Skin epidermis (tissue), 12 donors: ENCODE data around the gene SETX.

Experiments
- H3K27ac ChIP-seq, 21 experiments: fragments of 200-600 bp; sonication (generic) in 11 of 21; one replicate each; pipeline ENCODE4 v1.5.0; 2020; ENCODE audit warnings: mild to moderate bottlenecking in 3 of 21, inconsistent platforms in 2 of 21, moderate library complexity in 2 of 21
- H3K4me3 ChIP-seq, 7 experiments: fragments of 200-600 bp; sonication (generic) in 2 of 7; one replicate each; pipeline ENCODE4 v1.5.0; 2020; ENCODE audit warnings: inconsistent platforms in 2 of 7, mild to moderate bottlenecking in 2 of 7, moderate library complexity in 1 of 7

The SETX gene

GRCh38 chr9:132357764-132358163 lies 3.0 kb upstream of the SETX start:
- no peak overlapping the region for H3K27ac ChIP-seq
- H3K4me3 ChIP-seq: no peak overlapping the region

GRCh38 chr9:132356324-132356924 lies 1.6 kb upstream of the SETX start:
- H3K27ac ChIP-seq: no peak overlapping the region
- H3K4me3 ChIP-seq: no peak overlapping the region

DNA sequence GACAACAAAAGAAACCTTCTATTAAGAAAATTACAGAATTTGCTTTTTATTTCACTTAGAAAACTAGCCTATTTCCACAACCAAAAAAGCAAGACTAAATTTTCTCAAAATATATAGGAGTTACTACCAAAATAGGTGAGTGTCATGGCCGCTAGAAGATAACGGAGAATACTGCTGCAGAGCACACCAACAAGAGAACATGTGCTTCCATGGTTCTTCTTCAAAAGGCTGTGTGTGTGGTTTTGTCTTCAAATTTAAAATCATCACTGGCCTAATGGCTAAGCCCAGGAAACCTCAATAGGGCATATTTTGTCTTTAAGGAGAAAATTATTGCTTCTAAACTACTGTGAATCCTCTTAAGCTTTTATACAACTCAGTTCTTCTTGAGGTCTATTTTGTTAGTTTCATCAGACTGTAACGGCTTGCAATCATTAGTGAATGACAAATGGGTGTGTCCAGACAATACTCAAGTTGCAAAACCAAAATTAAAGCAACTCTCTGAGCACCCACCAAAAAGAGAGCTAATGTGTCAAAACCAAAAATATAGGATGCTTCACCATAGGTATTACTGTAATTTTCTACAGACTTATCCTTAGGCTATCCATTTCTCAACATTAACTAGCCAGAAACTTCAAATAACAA lies 3.3 kb downstream of the SETX start:
- Histone ChIP-seq H3K27ac (peak overlapping the region in 9 of 21 experiments; percentile 6 to 98 (median 26)), H3K4me3 (peak overlapping the region in 1 of 7 experiments; percentile 23)

DNA sequence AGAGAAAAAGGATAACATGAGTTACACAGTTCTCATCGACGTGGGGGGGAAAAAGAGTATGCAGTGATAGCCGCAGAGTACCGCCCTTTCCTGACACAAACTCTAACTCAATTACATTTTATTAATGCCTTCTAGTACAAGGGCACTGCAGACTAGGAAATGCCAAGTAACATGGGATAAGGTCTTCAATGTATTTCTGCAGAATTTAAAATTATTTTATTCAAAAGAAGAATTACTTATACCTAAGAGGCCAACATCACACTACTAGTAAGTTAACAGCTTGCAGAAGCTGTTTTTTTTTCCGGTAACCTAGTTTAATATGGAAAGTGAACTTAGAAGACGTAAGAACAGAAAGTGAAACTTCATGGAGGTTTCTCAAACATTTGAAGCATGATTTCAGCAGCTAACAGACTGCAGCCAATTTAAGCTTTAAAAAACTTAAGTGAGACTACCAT lies 3.9 kb downstream of the SETX start:
- Histone ChIP-seq H3K27ac (peak overlapping the region in 10 of 21 experiments; percentile 11 to 98 (median 26)), H3K4me3 (peak overlapping the region in 3 of 7 experiments; percentile 7 to 23 (median 11))

- Histone ChIP-seq H3K27ac (no peak overlapping the region), H3K4me3 (no peak overlapping the region)
These were observed 6.1 kb downstream of the SETX start for GRCh38 chr9:132348676-132349075.

DNA sequence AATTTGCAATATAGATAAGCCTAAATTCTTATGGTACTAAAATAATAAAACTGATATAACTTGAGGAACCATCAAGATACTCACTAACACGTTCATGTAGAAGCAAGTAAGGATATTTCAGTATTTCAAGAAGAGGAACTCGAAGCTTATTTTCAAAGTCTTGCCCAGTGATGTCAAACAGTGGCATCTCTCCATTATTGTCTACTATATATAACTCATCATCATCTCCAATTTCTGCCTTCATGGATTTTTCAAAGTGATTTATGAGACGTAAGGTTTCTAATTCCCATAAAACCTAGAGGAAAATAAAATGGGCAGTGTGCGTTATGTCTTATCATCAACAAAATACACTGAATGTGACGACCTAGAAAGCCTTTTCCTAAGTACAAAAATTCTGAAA lies 8.6 kb downstream of the SETX start:
- Histone ChIP-seq H3K27ac (no peak overlapping the region), H3K4me3 (no peak overlapping the region)

DNA sequence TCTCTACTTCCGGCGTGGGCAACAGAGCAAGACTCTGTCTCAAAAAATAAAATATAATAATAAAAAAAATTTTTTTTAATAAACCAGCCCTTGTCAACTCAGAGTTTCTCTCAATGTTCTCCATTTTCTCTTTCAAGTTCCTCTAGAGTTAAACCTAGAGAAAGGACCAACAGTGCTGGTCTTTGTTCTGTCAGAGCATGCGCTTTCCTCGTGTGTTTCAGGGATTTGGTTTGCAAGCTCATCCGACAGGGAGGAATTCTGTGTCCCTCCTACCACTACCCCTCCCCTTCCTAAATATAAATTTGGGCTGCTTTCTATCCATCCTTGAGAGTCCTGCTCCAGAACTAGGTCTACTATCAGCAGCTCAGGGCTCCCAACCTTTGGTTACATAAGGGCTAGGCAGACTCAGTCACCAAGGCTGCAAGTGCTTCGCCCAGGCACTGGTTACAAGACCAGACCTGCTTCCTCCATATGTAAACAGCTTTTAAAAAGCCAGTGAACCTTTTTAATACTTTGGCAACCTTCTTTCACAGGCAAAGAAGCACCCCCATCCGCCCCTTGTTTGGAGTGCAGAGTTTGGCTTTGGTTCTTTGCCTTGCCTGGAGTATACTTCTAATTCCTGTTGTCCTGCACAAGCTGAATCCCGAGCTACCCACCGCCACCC lies 13.5 kb downstream of the SETX start:
- Histone ChIP-seq H3K4me3 (no peak overlapping the region), H3K27ac (peak overlapping the region in 2 of 21 experiments; percentile 19 to 35)

GRCh38 chr9:132334364-132334763 lies 20.4 kb downstream of the SETX start:
- H3K4me3 ChIP-seq: no peak overlapping the region
- H3K27ac ChIP-seq: peak overlapping the region in 1 of 21 experiments; percentile 22

- H3K27ac ChIP-seq: no peak overlapping the region
- H3K4me3 ChIP-seq: no peak overlapping the region
These were observed 21.2 kb downstream of the SETX start for GRCh38 chr9:132333556-132333955.

DNA sequence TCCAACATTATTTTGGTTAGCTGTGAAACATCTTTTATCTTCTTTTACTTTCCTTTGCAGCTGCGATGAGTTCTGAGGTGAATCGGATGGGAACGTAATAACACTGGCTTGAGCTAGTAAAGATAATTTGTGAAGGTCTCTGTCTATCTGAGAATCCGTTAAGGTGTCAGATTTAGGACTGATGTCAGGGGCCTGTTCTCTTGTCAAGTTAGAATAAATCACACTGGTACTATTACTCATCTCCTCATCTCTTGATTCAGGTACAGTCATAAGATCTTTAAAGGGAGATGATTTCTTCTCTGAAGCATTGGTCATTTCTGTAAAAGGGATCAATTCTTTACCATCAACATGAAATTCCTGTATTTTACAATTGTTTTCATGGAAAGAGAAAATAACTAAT lies 26.2 kb downstream of the SETX start:
- Histone ChIP-seq H3K4me3 (no peak overlapping the region), H3K27ac (no peak overlapping the region)

GRCh38 chr9:132327537-132327936 lies 27.2 kb downstream of the SETX start:
- H3K27ac ChIP-seq: no peak overlapping the region
- H3K4me3 ChIP-seq: no peak overlapping the region

DNA sequence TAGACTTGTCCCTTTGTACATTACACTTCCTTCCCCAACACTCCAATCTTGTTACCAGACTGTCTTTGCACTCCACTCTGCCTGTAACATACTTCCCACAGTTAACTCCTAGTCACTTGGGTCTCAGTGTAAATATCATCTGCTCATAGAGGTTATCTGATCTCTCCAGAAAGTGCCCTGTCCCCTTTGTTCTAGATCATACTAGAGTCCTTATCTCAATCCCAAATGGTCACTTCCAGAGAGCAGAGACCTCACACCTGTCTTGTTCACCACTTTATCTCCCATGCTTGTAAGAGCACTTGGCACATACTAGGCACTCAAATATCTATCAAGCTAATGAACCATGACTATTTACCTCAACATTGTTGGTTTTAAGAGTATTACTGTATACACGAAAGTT lies 30.4 kb downstream of the SETX start:
- H3K4me3 ChIP-seq: no peak overlapping the region
- H3K27ac ChIP-seq: no peak overlapping the region

GRCh38 chr9:132319421-132320110 lies 35.2 kb downstream of the SETX start:
- Histone ChIP-seq H3K27ac (no peak overlapping the region), H3K4me3 (no peak overlapping the region)

- H3K27ac ChIP-seq: no peak overlapping the region
These were observed 41.9 kb downstream of the SETX start for GRCh38 chr9:132312873-132313272.

GRCh38 chr9:132312426-132312825 lies 42.4 kb downstream of the SETX start:
- H3K4me3 ChIP-seq: no peak overlapping the region
- no peak overlapping the region for H3K27ac ChIP-seq

More at GRCh38 chr9:132312873-132313272, 41.9 kb downstream of the SETX start:
- no peak overlapping the region for H3K4me3 ChIP-seq

DNA sequence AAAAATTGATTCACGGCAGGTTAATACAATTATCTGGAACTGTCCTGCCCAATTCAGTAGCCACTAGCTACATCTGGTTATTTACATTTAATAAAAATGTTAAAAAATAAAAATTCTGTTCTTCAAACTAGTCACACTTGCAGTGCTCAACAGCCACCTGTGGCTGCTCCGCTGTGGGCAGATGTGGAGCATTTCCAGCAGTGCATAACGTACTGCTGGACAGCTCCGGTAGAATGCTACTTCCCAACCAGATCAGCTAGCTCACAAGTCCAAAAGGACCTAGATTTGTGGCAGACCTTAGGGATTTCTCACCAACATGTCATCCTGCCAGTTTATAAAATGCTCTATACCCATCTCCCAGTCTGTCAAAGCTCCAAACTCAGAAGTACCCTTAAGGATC lies 42.8 kb downstream of the SETX start:
- H3K27ac ChIP-seq: no peak overlapping the region
- no peak overlapping the region for H3K4me3 ChIP-seq

DNA sequence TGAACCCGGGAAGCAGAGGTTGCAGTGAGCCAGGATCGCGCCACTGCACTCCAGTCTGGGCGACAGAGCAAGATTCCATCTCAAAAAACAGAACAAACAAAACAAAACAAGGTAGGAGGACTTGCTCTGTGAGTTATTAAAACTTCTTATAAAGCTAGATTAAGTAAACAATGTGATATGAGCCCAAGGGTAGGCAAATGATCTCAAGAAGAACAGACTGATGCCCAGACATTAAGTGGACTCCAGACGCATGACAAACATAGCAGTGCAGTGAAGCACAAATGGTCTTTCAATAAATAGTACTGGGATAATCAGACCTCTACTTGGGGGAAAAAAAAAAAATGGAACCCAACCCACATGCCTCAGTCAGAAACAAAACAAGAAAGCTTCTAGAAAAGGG lies 45.7 kb downstream of the SETX start:
- H3K27ac ChIP-seq: no peak overlapping the region
- H3K4me3 ChIP-seq: no peak overlapping the region

DNA sequence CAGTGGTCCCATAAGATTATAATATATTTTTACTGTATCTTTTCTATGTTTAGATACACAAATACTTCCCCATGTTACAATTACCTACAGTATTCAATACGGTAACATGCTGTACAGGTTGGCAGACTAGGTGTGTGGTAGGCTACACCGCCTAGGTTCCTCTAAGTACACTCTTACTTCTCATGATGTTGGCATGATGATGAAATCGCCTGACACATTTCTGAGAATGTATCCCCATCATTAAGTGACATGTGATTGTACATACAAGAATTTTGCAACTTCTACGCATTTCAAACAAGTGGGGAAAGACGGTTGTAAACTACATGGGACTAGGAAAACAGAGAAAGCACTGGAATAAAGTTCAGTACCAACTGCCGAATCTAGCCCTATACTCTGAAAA lies 53.3 kb downstream of the SETX start:
- H3K27ac ChIP-seq: no peak overlapping the region

DNA sequence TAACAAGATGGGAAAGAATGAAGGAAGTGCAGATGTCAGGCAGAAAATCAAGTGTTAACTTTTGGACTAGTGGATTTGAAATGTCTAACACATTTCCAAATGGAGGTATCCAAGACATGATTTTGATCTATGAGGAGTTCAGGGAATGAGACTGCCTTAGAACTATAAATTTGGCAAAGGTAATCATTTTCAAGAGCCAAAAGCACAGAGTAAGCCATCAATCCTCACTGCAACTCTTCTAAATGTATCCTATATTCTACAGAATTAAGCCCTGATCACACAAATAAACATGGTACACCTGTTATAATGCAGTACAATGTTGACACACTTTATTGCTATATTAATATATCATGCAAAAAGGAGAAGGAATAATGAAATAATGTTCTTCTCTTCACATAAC lies 55.6 kb downstream of the SETX start:
- Histone ChIP-seq H3K4me3 (no peak overlapping the region), H3K27ac (no peak overlapping the region)

More for the DNA sequence above, 53.3 kb downstream of the SETX start:
- no peak overlapping the region for H3K4me3 ChIP-seq

DNA sequence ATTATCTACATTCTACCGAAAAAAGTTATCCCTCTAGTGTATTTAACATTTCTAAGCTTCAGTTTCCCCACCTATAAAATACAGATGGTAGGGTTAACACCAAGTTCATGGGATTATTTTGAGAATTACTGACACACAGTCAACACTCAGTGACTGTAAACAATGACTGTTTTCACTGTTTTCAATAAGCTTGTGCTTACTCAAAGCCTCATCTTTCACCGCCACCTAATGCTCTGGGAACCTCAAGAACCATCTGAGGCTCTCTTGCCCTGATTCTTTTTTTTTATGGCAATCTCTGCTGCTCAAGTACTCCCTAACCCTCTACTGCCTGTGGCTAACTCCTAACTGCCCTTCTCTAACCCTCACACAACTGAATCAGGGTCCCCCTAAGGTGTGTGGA lies 59.6 kb downstream of the SETX start:
- Histone ChIP-seq H3K27ac (no peak overlapping the region), H3K4me3 (no peak overlapping the region)
